SU-DHL-6 (cell line): ENCODE data around the gene SMIM10L2A.

Experiments used
- H2AFZ ChIP-seq: fragments of 200-600 bp; sonication (generic); 2 replicates; pipeline ENCODE4 v1.6.1; 2014; ENCODE audit warnings: low read depth, mild to moderate bottlenecking, moderate library complexity, mixed read lengths, antibody characterized with exemption, low read length; ENCODE audit not compliant: severe bottlenecking
- H3F3A ChIP-seq: fragments of 200-600 bp; shearing (Covaris generic); 2 replicates; pipeline ENCODE4 v1.6.0; 2016; ENCODE audit warnings: antibody characterized with exemption, mild to moderate bottlenecking; ENCODE audit not compliant: insufficient read depth
- H3K27ac ChIP-seq: fragments of 200-600 bp; sonication (generic); 2 replicates; pipeline ENCODE4 v1.5.1; 2016; ENCODE audit warnings: low read depth, mild to moderate bottlenecking, low read length, moderate library complexity, mixed read lengths
- H3K27me3 ChIP-seq: fragments of 200-600 bp; sonication (generic), shearing (Covaris generic); 2 replicates; pipeline ENCODE4 v1.6.0; 2014; ENCODE audit warnings: mild to moderate bottlenecking, low read length
- H3K36me3 ChIP-seq: fragments of 200-600 bp; sonication (generic); 2 replicates; pipeline ENCODE4 v1.6.1; 2014; ENCODE audit warnings: mild to moderate bottlenecking, low read length, mixed read lengths
- H3K4me2 ChIP-seq: fragments of 300-600, 200-600 bp; shearing (Covaris generic), sonication (generic); 2 replicates; pipeline ENCODE4 v1.6.0; 2014; ENCODE audit warnings: low read length, low read depth, mild to moderate bottlenecking; ENCODE audit not compliant: poor library complexity, severe bottlenecking
- H3K4me3 ChIP-seq: fragments of 200-600 bp; sonication (generic); 2 replicates; pipeline ENCODE4 v1.5.1; 2014; ENCODE audit warnings: antibody characterized with exemption, low read length, mild to moderate bottlenecking, mixed read lengths; ENCODE audit not compliant: insufficient read depth, poor library complexity, severe bottlenecking
- H3K79me2 ChIP-seq: fragments of 200-600 bp; sonication (generic); 2 replicates; pipeline ENCODE4 v1.6.1; 2014; ENCODE audit warnings: mild to moderate bottlenecking, low read length, moderate library complexity; ENCODE audit not compliant: insufficient read depth
- H3K9ac ChIP-seq: fragments of 200-600 bp; sonication (generic); 2 replicates; pipeline ENCODE4 v1.7.0; 2014; ENCODE audit warnings: mild to moderate bottlenecking, low read length
- H3K9me2 ChIP-seq: fragments of 200-600 bp; sonication (generic); replicated peaks from 2 replicates; pipeline ENCODE4 v1.6.1; 2014; ENCODE audit warnings: low read length; ENCODE audit not compliant: insufficient read depth
- H3K9me3 ChIP-seq: fragments of 200-600 bp; sonication (generic); 2 replicates; pipeline ENCODE4 v1.6.1; 2014; ENCODE audit warnings: low read length, mixed read lengths; ENCODE audit not compliant: insufficient read depth
- H4K20me1 ChIP-seq: fragments of 200-600 bp; sonication (generic); 2 replicates; pipeline ENCODE4 v1.6.1; 2014; ENCODE audit warnings: low read depth, mild to moderate bottlenecking, antibody characterized with exemption, low read length, moderate library complexity, mixed read lengths
- CTCF ChIP-seq: fragments of 200-600 bp; sonication (generic); IDR thresholded peaks from one replicate; pipeline ENCODE4 v1.5.1; 2017; ENCODE audit warnings: antibody characterized with exemption, mild to moderate bottlenecking, low read length, moderate library complexity; ENCODE audit not compliant: insufficient read depth, poor library complexity, severe bottlenecking
- EZH2phosphoT487 ChIP-seq: fragments of 200-600 bp; sonication (generic), shearing (Covaris generic); conservative IDR thresholded peaks from 2 replicates; pipeline ENCODE4 v1.6.1; 2018; ENCODE audit warnings: mild to moderate bottlenecking, antibody characterized with exemption, low read length, moderate library complexity, mixed read lengths

SMIM10L2A gene

GRCh38 chrX:135421932-135422809, at the start of gene SMIM10L2A:
Gene SMIM10L2A, plus strand, starts transcription at chrX:135421944. Its CDS starts 188 bp downstream, at chrX:135422132.
- H3K27me3 ChIP-seq, result no peaks in the 10 kb centered on the region
- TF ChIP-seq CTCF (no peak), EZH2phosphoT487 (no peak)
- H3K9ac ChIP-seq, result peak within 1 kb of the TSS; percentile 36; the same call in 1 of the 2 replicates
- no peak within 1 kb of the TSS for H3K27ac ChIP-seq
- no peaks in the 10 kb centered on the region for H3K9me3 ChIP-seq
- no peaks in the 10 kb centered on the region for H4K20me1 ChIP-seq
- H3K4me3 ChIP-seq, result peak within 1 kb of the TSS; percentile 42
- H3K36me3 ChIP-seq, result no peaks in the 10 kb centered on the region
- peak within 1 kb of the TSS; percentile 76 for H2AFZ ChIP-seq
- H3K79me2 ChIP-seq, result no peaks in the 10 kb centered on the region
- no peaks in the 10 kb centered on the region for H3K9me2 ChIP-seq
- H3F3A ChIP-seq, result no peaks in the 10 kb centered on the region
- H3K4me2 ChIP-seq, result peak within 1 kb of the TSS; percentile 52

- no peaks in the 10 kb centered on the region for H4K20me1 ChIP-seq
- H3F3A ChIP-seq, result no peaks in the 10 kb centered on the region
- no peak overlapping the region for H3K27ac ChIP-seq
- H3K9me3 ChIP-seq, result no peaks in the 10 kb centered on the region
- TF ChIP-seq CTCF (no peak), EZH2phosphoT487 (no peak)
- no peaks in the 10 kb centered on the region for H3K27me3 ChIP-seq
- H3K4me3 ChIP-seq, result no peak overlapping the region
- no peaks in the 10 kb centered on the region for H3K36me3 ChIP-seq
- H3K9me2 ChIP-seq, result no peaks in the 10 kb centered on the region
- no peaks in the 10 kb centered on the region for H3K79me2 ChIP-seq
- no peak overlapping the region for H2AFZ ChIP-seq
- no peak overlapping the region for H3K9ac ChIP-seq
- no peak overlapping the region for H3K4me2 ChIP-seq
Observed at GRCh38 chrX:135373357-135373756, 48.4 kb upstream of the SMIM10L2A start.

- H3K27me3 ChIP-seq, result no peaks in the 10 kb centered on the region
- no peak overlapping the region for H3K4me3 ChIP-seq
- TF ChIP-seq CTCF (no peak), EZH2phosphoT487 (no peak)
- no peak overlapping the region for H3K27ac ChIP-seq
- no peak overlapping the region for H3K9ac ChIP-seq
- no peaks in the 10 kb centered on the region for H3K9me2 ChIP-seq
- no peaks in the 10 kb centered on the region for H3K36me3 ChIP-seq
- H4K20me1 ChIP-seq, result no peaks in the 10 kb centered on the region
- H3K9me3 ChIP-seq, result no peaks in the 10 kb centered on the region
- no peak overlapping the region for H3K4me2 ChIP-seq
- H3K79me2 ChIP-seq, result no peaks in the 10 kb centered on the region
- no peak overlapping the region for H2AFZ ChIP-seq
- H3F3A ChIP-seq, result no peaks in the 10 kb centered on the region
Observed at GRCh38 chrX:135382260-135382659, 39.5 kb upstream of the SMIM10L2A start.
